GM21717 (cell line): ENCODE data around the gene FATE1.

Experiments
- ATAC-seq: cut with Tn5 transposase; IDR thresholded peaks from one replicate; pipeline ENCODE4 v1.9.1; 2021; ENCODE audit warnings: mild to moderate bottlenecking, moderate library complexity; ENCODE audit not compliant: unreplicated experiment

Gene FATE1

GRCh38 chrX:151742311-151742710, 26.5 kb downstream of the FATE1 start:
- ATAC-seq, result no peak

GRCh38 chrX:151743651-151744470, 28.0 kb downstream of the FATE1 start:
- no peak for ATAC-seq

GRCh38 chrX:151745651-151746050, 29.8 kb downstream of the FATE1 start:
- no peak for ATAC-seq

GRCh38 chrX:151746502-151746901, 30.7 kb downstream of the FATE1 start:
- no peak for ATAC-seq

- ATAC-seq, result no peak
These were observed 34.7 kb downstream of the FATE1 start for GRCh38 chrX:151750511-151750910.

- no peak for ATAC-seq
These were observed 37.0 kb downstream of the FATE1 start for GRCh38 chrX:151752847-151753246.

GRCh38 chrX:151753313-151754046, 37.6 kb downstream of the FATE1 start:
- ATAC-seq, result peak; percentile 78

GRCh38 chrX:151754047-151754429, 38.2 kb downstream of the FATE1 start:
- ATAC-seq, result no peak

- ATAC-seq, result no peak
These were observed 38.9 kb downstream of the FATE1 start for GRCh38 chrX:151754641-151755215.

- no peak for ATAC-seq
These were observed 43.3 kb downstream of the FATE1 start for GRCh38 chrX:151759041-151759708.

GRCh38 chrX:151762802-151763201, 47.0 kb downstream of the FATE1 start:
- ATAC-seq, result no peak

GRCh38 chrX:151763711-151764110, 47.9 kb downstream of the FATE1 start:
- no peak for ATAC-seq

GRCh38 chrX:151765026-151765425, 49.2 kb downstream of the FATE1 start:
- no peak for ATAC-seq

GRCh38 chrX:151771726-151772125, 55.9 kb downstream of the FATE1 start:
- no peak for ATAC-seq
